ENCODE data around the gene GK.
"Not testable (repeated sequence)": the region's sequence is repeated elsewhere in the genome, so short reads cannot be mapped to it uniquely, and the experiment has no call there.

The GK gene

DNA sequence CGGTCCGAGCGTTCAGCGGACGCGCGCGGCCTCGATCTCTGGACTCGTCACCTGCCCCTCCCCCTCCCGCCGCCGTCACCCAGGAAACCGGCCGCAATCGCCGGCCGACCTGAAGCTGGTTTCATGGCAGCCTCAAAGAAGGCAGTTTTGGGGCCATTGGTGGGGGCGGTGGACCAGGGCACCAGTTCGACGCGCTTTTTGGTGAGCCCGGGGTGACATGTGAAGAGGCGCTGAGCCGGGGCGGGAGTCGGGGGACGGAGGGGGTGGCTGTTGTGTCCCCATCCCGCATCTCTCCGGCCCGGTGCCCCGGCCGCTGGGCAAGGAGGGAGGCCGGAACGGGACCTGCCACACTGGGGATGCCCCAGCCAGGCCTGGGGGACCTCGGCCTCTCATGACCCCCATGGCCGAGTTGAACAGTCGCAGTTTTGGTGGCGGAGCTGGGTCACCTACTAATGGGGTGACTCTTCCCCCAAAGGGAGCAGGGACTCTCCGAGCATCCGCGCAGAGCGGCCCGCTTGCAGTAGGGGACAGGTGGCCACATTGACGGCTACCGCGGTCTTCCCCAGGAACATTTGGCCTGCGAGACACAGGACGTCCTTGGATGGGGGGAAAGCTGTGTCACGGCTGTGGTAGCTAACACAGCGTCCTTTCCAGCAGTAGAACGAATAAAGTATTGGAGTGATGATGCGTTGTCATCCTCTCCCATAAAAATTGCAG is at the start of gene GK:
Gene GK (plus strand): TSS at position 9 of the 717 bp plus-strand sequence. CDS start 115 bp downstream, at position 124.
- DNase-seq (ENCODE audit: low spot score), result no peak

DNA sequence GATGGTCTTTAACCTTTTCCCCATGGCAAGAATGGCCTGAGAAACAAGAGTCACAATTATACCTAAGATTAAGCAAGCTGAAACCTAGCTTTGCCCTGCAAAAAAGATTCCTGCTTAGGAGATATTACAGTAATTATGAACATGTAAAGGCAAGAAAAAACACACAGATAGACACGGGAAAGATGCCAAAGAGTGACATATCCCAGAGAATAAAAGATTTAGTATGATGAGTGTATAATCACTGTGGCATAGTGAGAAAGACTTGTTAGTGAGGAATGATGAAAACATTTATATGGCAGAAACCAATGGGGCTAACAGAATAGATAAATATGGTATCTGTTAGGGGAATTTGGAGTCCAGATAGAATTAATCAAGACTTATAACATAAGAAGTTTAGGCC is 46.1 kb upstream of the GK start:
- no peak for DNase-seq (ENCODE audit: low spot score)

DNA sequence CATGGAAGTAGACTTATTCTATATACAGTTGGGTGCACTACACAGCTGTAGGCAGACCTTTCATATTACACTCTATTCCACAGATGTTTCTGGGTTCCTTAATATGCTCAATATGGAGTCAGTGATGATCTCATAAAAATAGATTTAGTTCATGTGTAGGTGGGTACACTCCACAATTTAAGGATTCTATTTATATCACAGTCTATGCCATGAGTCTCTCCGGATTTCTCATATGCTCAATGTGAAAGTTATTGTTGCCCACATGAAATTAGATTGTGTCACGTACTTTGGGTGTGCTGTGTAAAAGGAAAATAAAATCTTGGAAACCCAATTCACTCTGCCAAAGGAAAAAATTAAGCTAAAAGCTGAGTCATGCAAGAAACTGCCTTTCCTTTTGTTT is 43.2 kb upstream of the GK start:
- no peak for DNase-seq (ENCODE audit: low spot score)

DNA sequence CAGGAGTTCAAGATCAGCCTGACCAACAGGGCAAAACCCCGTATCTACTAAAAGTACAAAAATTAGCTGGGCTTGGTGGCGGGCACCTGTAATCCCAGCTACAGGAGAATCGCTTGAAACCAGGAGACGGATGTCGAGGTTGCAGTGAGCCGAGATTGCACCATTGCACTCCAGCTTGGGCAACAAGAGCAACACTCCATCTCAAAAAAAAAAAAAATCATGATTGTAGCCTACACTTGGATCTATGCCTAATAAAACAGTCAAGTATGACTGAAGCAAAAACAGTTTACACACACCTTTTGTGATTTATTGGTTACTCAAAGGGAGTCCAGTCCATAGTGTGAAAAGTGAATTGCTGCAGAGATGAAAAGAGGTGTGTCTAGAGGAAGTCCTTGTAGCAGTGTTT is 41.0 kb upstream of the GK start:
- no peak for DNase-seq (ENCODE audit: low spot score)

DNA sequence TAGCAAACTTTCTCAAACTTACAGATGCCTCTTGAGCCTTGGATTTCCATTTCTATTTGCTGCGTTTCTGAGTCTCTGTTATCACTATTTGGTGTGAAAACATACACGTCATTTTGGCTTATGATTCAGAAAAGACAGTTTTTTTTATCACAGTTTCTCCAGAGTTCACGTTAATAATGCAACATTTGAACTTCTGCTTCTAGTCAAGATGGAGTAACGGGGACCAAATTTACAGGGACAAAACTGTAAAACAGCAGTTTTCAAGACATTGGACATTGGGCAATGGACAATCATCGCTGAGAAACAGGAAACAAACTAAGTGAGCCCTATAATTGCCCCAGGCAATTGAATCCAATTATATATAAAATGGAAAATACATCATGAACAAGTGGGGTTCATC is 39.5 kb upstream of the GK start:
- no peak for DNase-seq (ENCODE audit: low spot score)

DNA sequence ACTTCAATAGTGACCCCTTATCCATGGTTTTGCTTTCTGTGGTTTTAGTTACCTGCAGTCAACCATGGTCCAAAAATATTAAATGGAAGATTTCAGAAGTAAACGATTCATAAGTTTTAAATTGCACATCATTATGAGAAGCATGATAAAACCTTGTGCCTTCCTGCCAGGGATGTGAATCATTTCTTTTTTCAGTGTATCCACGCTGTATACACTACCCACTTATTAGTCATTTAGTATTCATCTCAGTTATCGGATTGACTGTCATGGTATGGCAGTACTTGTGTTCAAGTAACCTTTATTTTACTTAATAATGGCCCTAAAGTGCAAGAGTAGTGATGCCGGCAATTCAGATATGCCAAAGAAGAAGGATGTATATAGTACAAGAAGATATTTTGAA is 38.0 kb upstream of the GK start:
- no peak for DNase-seq (ENCODE audit: low spot score)

DNA sequence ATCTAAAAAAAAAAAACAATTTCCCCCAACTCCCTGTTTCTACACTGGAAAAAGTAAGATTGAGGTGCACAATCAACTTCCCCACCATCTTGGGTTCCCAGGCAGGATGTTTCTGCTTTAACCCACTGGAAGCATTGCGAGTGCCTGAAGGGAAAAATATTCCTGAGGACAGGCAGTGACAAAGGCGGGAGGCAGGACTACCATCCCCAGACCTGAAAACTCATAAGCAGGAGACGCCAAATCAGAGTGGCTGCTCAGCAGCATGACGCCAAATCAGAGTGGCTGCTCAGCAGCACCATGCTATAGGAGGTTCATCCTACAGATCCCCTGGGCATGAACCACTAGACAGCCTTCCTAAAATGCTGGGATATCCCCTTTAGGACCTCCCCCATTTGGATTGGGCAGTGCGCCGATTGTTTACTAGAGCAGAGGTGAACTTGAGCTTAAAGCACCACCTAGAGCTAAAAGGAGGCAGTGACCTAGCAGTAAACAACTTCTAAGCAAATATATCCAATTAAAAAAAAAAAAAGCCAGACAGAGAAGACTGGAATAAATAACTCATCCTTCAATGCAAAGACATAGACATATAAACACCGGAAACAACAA is 35.0 kb upstream of the GK start:
- no peak for DNase-seq (ENCODE audit: low spot score)

DNA sequence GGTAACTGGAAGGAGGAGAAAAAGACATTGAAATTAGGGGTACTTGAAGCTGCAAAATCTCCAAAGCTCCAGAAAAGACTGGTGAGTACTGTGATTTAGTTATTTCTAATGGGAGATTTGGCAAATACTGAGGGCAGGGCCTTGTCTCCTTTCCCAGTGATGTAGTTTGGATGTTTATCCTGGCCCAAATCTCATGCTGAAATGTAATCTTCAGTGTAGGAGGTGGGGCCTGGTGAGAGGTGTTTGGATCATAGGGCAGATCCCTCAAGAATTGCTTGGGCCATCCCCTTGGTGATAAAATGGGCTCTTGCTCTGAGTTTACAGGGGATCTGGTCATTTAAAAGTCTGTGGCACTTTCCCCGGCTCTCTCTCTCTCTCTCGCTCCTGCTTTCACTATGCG is 33.1 kb upstream of the GK start:
- no peak for DNase-seq (ENCODE audit: low spot score)

DNA sequence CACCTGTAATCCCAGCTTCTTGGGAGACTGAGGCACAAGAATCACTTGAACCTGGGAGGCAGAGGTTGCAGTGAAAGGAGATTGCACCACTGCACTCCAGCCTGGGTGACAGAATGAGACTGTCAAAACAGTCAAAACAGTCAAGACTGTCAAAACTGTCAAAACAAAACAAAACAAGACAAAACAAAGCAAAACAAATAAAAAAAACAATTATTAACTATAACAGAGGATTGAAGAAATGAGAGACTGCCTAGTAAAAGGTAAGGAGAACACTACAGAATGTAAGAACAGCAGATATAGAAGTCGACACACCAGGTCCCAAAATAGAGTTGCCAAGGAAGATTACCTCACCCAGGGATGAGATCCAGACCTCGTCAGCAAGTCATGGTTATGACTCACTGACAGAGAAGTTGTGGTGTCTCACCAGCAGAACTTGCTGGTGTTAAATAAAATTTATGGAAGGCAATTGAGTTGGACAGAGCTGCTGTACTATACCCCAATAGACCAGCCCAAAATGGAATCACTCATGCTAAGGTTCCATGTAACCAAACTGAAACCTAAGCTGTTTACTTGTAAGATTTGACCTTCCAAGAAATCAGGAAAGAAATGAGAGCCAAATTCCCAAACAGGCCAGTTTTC is 32.1 kb upstream of the GK start:
- DNase-seq (ENCODE audit: low spot score), result no peak

DNA sequence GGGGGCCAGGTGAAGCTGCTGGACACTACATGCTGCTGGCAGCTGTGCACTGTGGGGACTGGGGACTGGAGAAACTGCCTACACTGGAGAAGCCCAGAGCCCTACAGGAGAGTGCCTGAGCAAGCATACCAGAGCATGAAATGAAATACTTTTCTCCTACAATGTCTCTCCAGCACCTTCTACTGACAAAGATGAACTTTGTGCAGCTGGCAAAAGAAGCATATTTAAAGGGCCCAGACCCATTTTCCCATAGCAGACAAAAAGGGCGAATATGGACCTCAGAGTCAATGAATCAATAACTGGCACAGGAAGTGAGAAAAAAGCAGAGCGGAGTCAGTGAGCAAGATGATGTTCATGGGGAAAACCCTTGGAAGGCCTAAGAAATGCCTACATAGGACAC is 30.9 kb upstream of the GK start:
- DNase-seq (ENCODE audit: low spot score), result no peak

DNA sequence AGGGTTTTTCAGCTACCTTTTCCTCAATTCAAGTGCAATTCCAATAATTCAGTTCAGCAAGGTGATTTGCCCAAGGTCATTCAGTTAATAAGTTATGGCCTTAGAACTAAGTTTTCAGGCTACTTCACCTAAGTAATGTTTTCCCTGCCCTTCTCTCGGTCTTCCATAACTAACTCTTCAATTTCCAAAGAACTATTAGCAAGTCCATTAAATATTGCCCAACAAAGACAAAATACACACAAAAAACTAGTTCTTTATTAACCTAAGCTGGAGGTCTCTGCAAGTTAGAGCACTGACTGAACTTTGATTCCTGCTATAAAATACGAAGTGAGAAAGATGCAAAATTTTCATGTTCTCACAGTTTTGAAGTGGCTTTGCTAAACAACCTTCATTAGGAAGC is 26.8 kb upstream of the GK start:
- no peak for DNase-seq (ENCODE audit: low spot score)

DNA sequence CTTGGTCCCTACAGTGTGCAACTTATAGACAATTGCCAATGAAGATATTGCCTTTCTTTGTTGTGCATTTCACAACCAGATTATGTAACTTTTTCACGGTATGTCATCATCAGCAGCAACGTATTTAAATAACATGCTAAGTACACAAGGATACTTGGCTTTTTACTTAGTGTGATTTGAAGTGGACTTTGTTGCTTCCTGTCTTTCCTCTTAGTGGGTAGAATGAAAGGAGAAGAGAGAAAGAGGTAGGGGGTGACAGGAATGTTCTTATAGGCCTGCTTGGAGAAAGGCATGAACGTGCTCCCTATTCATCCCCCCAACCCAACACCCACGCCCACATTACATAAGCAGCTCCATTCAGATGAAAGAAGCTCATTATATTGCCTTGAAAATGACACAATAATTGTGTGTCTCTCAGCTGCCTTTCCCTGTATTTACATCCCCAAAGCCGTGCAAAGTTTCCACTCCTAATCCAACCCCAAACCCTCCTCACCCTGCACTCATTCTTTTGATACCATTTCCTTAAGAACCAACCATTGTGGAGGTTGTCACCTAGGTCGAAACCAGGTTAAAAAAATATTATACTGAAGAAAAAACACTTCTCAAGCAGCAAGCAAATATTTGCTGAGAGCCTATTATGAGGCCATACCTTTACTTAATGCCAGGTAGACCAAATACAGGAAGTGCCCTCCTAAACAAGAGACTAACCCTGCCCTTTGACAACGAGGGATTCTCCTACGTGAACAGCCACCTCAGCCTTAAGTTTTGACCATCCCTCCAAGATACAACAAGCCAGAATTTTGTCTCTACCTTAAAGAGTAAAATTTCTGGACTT is 25.2 kb upstream of the GK start:
- no peak for DNase-seq (ENCODE audit: low spot score)

DNA sequence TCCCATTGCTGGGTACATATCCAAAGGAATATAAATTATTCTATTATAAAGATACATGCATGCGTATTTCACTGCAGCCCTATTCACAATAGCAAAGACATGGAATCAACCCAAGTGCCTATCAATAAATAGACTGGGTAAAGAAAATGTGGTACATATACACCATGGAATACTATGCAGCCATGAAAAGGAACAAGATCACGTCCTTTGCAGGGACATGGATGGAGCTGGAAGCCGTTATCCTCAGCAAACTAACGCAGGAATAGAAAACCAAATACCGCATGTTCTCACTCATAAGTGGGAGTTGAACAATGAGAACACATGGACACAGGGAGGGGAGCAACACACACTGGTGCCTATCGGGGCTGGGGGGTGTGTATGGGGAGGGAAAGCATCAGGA is 19.2 kb upstream of the GK start:
- not testable (repeated sequence) for DNase-seq (ENCODE audit: low spot score)

DNA sequence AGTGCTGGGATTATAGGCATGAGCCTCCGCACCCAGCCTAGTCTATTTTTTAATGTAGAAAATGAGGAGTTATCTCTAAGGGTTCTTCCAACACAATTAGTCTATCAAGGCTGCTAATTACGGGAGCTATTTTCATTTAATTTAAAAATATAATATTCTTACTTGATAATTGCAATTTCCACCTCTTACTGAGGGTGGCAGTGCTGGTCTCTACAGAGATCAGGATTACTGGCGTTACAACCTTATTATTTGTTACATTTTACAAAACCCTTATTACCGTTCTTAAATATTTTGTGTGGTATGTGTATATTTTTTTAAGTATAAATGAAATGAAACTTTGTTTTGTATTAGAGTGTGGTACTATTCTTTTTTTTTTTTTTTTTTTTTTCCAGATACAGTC is 17.6 kb upstream of the GK start:
- no peak for DNase-seq (ENCODE audit: low spot score)

DNA sequence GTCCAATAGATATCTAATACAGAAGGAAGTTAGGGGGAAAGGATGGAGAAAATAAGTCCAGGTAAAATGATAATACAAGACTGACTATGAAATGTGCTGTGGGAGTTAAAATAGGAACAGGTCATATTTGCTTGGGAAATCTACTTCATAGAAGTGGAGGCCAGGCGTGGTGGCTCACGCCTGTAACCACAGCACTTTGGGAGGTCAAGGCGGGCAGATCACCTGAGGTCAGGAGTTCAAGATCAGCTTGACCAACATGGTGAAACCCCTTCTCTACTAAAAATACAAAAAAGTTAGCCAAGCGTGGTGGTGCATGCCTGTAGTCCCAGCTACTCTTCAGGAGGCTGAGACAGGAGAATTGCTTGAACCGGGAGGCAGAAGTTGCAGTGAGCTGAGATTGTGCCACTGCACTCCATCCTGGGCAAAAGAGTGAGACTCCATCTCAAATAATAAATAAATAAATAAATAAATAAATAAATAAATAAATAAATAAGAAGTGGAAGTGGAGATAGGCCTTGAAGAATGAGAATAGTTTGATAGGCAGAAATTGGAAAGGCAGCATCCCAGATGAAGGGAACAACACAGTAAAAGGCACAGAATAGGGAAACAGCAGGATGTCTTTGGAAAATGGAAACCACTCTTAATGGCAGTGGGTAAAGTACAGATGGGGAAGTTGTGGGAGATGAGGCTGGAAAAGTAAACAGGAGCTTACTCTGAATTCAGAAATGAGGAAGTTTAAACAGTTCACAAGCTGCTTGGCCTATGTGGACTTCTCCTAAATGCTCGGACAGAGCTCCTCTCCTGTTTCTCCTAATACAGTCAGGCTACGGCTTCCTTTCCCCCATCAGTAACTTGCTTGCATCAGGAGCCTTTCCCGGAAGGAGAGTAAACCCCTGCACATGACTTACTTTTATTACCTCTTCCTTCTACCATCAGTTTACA is 15.1 kb upstream of the GK start:
- no peak for DNase-seq (ENCODE audit: low spot score)

DNA sequence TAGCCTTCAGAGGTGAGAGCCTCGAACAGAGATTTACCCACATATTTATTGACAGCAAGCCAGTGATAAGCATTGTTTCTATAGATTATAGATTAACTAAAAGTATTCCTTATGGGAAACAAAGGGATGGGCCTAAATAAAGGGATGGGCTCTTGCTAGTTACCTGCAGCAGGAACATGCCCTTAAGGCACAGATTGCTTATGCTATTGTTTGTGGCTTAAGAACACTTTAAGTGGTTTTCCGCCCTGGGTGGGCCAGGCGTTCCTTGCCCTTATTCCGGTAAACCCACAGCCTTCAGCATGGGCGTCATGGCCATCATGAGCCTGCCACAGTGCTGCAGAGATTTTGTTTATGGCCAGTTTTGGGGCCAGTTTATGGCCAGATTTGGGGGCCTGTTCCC is 13.5 kb upstream of the GK start:
- not testable (repeated sequence) for DNase-seq (ENCODE audit: low spot score)

DNA sequence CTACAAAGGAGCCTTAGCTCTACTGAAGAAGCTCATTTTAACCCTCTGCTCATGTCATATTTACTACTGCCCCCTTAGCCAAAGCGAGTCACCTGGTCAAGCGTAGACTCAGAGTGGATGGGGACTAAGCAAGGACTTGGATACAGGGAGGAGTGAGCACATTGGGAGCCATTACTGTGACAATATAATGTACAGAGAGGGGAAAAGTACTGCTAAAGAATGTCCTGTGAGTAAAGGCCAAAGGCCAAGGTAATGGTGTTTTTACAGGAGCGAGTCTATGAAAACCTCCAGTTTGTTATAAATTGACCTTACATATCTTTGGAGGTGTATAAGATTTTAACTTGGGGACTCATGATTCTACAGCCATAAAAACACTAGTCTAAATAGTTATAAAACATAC is 10.6 kb upstream of the GK start:
- DNase-seq (ENCODE audit: low spot score), result no peak

DNA sequence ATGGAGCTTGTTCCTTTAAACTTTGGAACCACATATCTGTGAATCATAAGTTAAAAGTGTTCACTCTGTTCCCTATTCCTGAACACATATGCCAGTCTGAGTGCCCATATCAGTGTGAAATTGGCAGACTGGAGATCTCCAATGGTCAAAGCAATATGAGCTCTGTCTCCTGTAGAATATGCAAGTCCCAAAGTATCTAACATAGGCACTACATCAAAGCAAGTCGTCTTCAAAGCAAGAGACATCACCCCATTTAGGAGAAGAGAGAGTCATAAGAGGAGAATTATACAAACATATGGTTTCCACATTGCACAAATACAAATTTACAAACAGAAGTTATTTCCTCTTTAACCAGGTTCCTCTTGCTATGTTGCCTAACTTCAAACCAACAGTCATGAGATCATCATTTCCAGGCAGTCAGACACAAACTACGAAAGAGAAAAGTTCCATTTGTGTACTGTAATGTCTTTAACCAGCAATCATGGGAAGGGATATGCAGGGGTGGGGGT is 9.9 kb upstream of the GK start:
- DNase-seq (ENCODE audit: low spot score), result no peak

DNA sequence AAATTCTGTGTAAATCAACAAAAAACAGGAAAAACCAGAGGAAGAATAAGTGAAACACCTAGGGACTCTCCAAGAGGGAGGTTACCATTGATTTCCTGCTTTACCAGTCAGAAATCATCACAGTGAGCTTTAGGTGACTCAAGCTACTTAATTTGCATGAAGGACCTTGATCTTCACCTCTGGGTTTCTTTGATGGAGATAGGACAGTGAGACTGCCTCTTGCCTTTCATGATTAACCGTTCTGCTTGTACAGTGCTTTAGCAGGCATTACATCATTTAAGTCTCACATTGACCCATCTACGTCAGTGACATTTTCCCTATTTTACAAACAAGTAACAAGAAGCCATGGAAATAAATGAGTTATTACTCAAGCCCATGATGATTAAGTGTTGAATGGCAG is 3.4 kb upstream of the GK start:
- no peak for DNase-seq (ENCODE audit: low spot score)

DNA sequence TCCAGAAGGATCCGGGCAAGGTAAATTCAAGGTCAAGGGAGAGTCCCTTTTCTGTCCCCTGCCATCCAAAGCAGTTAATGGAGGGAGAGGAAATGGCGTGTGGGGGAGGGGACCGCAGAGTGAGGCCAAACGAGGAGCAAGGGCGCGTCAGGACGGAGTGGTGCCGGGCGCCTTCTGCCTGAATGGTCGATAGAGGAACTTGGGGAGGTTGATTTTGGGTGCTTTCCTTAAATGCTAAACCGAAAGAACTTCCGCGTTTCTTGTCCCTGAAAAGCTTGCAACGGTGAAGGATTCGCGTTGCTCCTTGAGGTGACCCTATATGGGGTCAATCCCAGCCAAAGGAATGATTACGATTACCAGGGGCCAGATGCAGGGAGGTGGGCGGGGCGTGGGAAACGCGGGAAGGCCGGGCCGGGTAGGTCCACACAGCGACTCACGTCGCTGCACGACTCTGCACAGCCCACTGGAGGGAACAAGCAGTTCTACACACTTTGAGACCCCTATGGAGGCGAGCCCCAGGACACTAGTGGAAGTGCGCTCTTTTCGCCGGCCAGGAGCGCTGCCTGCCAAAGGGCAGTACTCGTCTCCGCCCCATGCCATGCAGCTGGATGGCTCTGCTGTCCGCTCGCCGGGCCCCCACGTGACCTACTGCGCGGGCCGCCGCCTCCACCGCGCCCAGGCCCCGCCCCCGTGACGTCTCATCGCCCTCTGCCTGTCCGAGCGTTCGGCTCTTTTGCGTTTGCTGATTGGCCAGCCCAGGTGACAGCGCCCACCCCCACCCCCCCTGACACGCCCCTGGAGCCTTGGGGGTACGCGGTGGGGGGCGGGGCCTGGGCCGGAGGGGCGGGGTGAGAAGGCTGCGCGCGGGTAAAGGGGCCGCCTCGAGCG is 452 bp upstream of the GK start:
- peak; percentile 92 for DNase-seq (ENCODE audit: low spot score)
